Right lobe of liver (tissue), 6 donors: ENCODE data around the gene LSP1. TPM values are rescaled to one million over a fixed set of nuclear protein-coding genes. Genes with fewer than 3 reads are reported as not detected.

Experiments used
- ATAC-seq, 4 donors: fragments of 200-7000 bp; cut with Tn5 transposase; one replicate each; pipeline ENCODE4 v1.9.1; 2020; ENCODE audit warnings: mild to moderate bottlenecking in 4 of 4, moderate library complexity in 4 of 4
- DNase-seq, 3 donors: peaks; one replicate each; pipeline ENCODE4 v3.0.0-alpha.2; 2020
- H3K27ac ChIP-seq, 3 donors: fragments of 200-600 bp; one replicate each; pipeline ENCODE4 v1.8.0; 2022
- H3K27me3 ChIP-seq, 2 donors: fragments of 200-600 bp; one replicate each; pipeline ENCODE4 v1.8.0; 2022
- H3K36me3 ChIP-seq, 4 donors: fragments of 200-600 bp; sonication (generic) in 1 of 4; one replicate each; pipeline versions ENCODE4 v1.5.1 to v1.8.0; 2017 to 2022; ENCODE audit warnings: control low read depth in 1 of 4
- H3K4me1 ChIP-seq, 4 donors: fragments of 200-600 bp; sonication (generic) in 1 of 4; one replicate each; pipeline versions ENCODE4 v1.5.1 to v1.8.0; 2017 to 2022; ENCODE audit warnings: control low read depth in 1 of 4
- H3K4me3 ChIP-seq, 3 donors: fragments of 200-600 bp; one replicate each; pipeline ENCODE4 v1.8.0; 2022
- H3K9me3 ChIP-seq, 4 donors: fragments of 200-600 bp; sonication (generic) in 1 of 4; one replicate each; pipeline versions ENCODE4 v1.5.1 to v1.8.0; 2017 to 2022; ENCODE audit warnings: control low read depth in 1 of 4
- POLR2A ChIP-seq: fragments of 450-650 bp; IDR thresholded peaks from one replicate; pipeline ENCODE4 v1.6.1; 2017; ENCODE audit warnings: antibody characterized with exemption, mild to moderate bottlenecking
- WGBS: methylation state at CpG from one replicate; pipeline ENCODE4 v1.1.6; 2018; ENCODE audit warnings: low coverage, low lambda C conversion rate; ENCODE audit not compliant: insufficient coverage; ENCODE audit errors: missing lambda C conversion rate; 5-methylcytosine and 5-hydroxymethylcytosine counted together
- intact Hi-C, 2 donors: fragments of 100-400 bp; cut with DNase I; formaldehyde crosslinking; loops; one replicate each; pipeline versions ENCODE4 v1.11.2 to v1.14.1; 2022
- total RNA-seq, 6 experiments: library from RNA; depleted of rRNA in 2 of 6; stranded (reverse); fragments of >200 nt in 2 of 6; fragmentation: NEBNext Ultra II Directional in 3 of 6; extraction: Animal tissue kit (Norgen Biotek cat#: 25700) in 3 of 6; gene quantifications; one replicate each; pipeline versions ENCODE4 v1.1.0 to v1.2.4, GENCODE V29; 2016 to 2023
- TF ChIP-seq, protein P1 (sequence below), 4 donors: fragments of 200-600 bp in 3 of 4; fragments of 450-650 bp in 1 of 4; IDR thresholded peaks; one replicate each; pipeline versions ENCODE4 v1.5.1 to v1.8.0; 2016 to 2022; ENCODE audit warnings: antibody characterized with exemption in 4 of 4, mild to moderate bottlenecking in 2 of 4
- donor health status: DM: no; HTN: yes; CAD: no.
- donor health status: DM: no; HTN: no; CAD: no.
- donor health status: DM: no; HTN: no; CAD: no.
- donor health status: DM: no; HTN: yes; CAD: no.
- donor health status: DM: no; HTN: yes; CAD: no.

Gene LSP1
- total RNA-seq, 6 experiments from 2014 or later: 2.3 to 20.6 (median 8.8) TPM

DNA sequence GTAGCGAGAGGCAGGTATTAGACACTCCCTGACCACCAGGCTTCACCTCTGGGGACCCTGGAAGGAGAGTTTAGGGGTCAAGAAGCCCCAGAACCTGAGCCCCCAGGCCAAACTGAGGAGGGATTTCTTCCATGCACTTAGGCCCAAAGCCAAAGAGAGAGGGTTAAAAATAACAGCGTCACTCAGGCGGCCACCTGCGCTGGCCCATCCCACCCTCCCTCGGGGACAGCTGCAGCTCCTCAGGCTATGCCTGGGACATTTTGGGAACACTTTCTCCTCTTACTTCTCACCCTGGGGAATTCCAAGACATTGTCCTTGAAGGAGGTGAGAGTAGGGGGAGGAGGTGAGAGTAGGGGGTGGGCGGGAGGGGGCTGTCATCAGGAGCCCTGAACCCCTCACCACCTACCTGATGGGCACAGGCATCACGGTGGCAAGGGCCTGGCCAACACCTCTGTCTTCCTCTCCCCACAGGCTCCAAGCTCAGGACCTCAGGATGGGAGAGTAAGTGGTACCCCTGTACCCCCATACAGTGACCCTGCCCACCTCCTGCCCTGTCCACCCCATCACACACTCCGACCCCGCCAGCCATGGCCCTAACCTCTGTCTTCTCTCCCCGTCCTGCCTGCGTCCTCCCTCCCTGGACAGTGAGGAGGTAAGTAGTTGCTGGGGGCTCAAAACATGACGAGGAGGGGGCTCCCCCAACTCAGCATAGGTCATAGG lies 13.5 kb upstream of the LSP1 start:
- intact Hi-C loops: loop anchor here in 1 of 2 donors (10.0 kb wide), 1 partner anchor 315 kb away; no protein-coding TSS in a partner anchor
- DNase-seq: no peak
- peaks cover 0 to 4% (median 0%) of the 10 kb centered on the region in 4 donors for H3K4me1 ChIP-seq

DNA sequence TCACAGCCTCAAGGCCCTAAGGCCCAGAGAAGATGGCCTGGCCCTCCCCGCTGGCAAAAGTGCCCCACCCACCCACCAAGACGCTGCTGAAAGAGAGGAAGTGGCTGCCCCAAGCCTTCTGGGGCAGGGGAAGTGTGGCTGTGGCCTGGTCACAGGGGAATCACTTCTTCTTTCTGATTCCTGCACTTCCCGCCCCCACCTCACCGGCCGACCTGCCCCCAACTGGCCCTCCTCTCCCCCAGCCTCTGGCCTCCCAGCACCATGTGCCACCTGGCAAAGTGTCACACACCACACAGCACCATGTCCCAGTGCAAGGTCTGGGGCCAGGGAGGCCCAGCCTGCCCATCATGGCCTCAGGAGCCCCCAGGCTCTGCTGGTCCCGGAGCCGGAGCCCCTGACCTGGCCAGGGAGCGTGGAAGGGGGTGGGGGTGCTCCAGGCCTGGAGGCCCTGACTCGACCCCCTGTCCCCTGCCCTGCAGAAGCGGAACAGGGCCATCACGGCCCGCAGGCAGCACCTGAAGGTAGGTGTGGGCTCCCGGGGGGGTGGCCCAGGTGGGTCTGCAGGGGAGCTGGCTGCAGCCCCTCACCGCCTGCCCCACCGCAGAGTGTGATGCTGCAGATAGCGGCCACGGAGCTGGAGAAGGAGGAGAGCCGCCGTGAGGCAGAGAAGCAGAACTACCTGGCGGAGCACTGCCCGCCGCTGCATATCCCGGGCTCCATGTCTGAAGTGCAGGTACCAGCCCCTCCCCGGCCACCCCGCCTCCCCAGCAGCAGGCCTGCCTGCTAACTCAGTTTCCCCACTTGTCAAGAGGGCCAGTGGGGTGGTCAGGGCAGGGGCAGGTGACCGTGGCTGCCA lies 12.7 kb upstream of the LSP1 start:
- WGBS: 29% methylated on average over 6 of the region's 26 CpGs

More for the DNA sequence above, 13.5 kb upstream of the LSP1 start:
- peak overlapping the region in 1 of 3 donors; percentile 49 for H3K27ac ChIP-seq
- no peak overlapping the region for H3K4me3 ChIP-seq
- no peaks in the 10 kb centered on the region for H3K36me3 ChIP-seq
- ATAC-seq: no peak
- TF ChIP-seq, protein P1, sequence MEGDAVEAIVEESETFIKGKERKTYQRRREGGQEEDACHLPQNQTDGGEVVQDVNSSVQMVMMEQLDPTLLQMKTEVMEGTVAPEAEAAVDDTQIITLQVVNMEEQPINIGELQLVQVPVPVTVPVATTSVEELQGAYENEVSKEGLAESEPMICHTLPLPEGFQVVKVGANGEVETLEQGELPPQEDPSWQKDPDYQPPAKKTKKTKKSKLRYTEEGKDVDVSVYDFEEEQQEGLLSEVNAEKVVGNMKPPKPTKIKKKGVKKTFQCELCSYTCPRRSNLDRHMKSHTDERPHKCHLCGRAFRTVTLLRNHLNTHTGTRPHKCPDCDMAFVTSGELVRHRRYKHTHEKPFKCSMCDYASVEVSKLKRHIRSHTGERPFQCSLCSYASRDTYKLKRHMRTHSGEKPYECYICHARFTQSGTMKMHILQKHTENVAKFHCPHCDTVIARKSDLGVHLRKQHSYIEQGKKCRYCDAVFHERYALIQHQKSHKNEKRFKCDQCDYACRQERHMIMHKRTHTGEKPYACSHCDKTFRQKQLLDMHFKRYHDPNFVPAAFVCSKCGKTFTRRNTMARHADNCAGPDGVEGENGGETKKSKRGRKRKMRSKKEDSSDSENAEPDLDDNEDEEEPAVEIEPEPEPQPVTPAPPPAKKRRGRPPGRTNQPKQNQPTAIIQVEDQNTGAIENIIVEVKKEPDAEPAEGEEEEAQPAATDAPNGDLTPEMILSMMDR (IDR thresholded peaks at IDR 0.05): no peak
- no peak for TF ChIP-seq POLR2A
- no peaks in the 10 kb centered on the region for H3K9me3 ChIP-seq
- H3K27me3 ChIP-seq: no peaks in the 10 kb centered on the region
- 61% methylated on average over 5 of the region's 12 CpGs for WGBS

DNA sequence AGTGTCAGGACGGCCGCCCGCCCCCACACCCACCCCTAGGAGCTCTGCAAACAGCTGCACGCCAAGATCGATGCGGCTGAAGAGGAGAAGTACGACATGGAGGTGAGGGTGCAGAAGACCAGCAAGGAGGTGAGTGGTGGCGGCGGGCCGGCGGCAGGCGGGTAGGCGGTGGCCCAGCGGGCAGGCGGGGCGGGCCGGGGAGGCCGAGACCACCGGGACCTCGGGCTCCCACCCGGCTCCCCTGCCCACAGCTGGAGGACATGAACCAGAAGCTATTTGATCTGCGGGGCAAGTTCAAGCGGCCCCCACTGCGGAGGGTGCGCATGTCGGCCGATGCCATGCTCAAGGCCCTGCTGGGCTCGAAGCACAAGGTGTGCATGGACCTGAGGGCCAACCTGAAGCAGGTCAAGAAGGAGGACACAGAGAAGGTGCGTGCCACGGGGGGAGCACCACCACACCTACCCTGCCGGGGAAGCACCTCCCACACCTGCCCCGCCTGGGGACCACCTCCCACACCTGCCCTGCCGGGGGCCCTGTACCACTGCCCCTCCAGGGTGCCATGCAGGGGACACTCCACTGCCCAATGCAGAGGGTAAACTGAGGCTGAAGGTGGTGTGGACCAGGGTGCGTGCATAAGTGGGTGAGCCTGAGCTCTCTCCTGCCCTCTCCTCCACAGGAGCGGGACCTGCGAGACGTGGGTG lies 12.0 kb upstream of the LSP1 start:
- WGBS: 80% methylated on average over 7 of the region's 37 CpGs
- no peak for ATAC-seq
- H3K4me3 ChIP-seq: no peak overlapping the region
- no peaks in the 10 kb centered on the region for H3K27me3 ChIP-seq
- no peaks in the 10 kb centered on the region for H3K36me3 ChIP-seq
- peaks cover 0 to 4% (median 0%) of the 10 kb centered on the region in 4 donors for H3K4me1 ChIP-seq
- DNase-seq: peak in 2 of 3 donors; percentile 23 to 61
- no peaks in the 10 kb centered on the region for H3K9me3 ChIP-seq
- H3K27ac ChIP-seq: no peak overlapping the region
- no peak for TF ChIP-seq POLR2A
- TF ChIP-seq, protein P1 (IDR thresholded peaks at IDR 0.05): no peak
- intact Hi-C loops: no loop called here

More for the DNA sequence above, 12.7 kb upstream of the LSP1 start:
- Histone ChIP-seq H3K36me3 (no peaks in the 10 kb centered on the region), H3K4me1 (peaks cover 0 to 4% (median 0%) of the 10 kb centered on the region in 4 donors), H3K4me3 (no peak overlapping the region), H3K27ac (peak overlapping the region; percentile 6 to 54 (median 49)), H3K27me3 (no peaks in the 10 kb centered on the region), H3K9me3 (no peaks in the 10 kb centered on the region)
- no peak for TF ChIP-seq POLR2A
- TF ChIP-seq, protein P1 (IDR thresholded peaks at IDR 0.05): no peak
- ATAC-seq (peak; percentile 3 to 45 (median 24)), DNase-seq (peak in 2 of 3 donors; percentile 71 to 83)
- intact Hi-C loops: loop anchor here in 1 of 2 donors (10.0 kb wide), 1 partner anchor 315 kb away; no protein-coding TSS in a partner anchor

DNA sequence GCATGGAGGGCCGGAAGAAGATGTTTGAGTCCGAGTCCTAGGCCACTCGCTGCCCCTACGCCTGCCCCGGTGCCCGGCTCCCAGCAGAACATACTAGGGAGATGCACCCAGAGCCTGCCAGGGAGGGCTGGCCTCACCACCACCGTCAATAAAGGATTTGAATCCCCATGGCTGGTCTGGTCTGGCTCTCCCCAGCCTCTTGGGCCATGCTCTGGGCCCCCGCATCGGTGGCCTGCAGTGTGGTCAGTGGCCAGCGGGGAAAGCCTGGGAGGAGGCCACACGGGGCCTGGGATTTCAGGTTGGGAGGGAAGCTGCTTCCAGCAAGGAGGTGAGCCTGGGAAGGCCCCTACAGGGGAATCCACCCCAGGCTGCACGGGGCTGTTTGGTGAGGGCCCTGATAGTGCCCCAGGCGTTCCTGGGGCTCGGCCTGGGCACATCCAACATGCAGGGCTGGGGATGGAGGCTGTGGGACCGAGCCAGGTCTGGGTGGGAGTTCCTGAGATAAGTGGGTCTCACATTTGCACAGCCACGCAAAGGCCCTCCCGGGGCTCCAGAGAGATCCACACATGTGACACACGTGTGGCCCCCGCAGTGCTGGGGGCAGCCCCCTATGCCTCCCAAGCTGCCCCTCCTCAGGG lies 11.3 kb upstream of the LSP1 start:
- no peak overlapping the region for H3K4me3 ChIP-seq
- no peak overlapping the region for H3K27ac ChIP-seq
- H3K36me3 ChIP-seq: no peaks in the 10 kb centered on the region
- intact Hi-C loops: no loop called here
- H3K9me3 ChIP-seq: no peaks in the 10 kb centered on the region
- TF ChIP-seq POLR2A: no peak
- WGBS: 89% methylated on average over 4 of the region's 19 CpGs
- H3K27me3 ChIP-seq: no peaks in the 10 kb centered on the region
- peaks cover 0 to 4% (median 0%) of the 10 kb centered on the region in 4 donors for H3K4me1 ChIP-seq
- peak in 2 of 3 donors; percentile 18 to 52 for DNase-seq
- no peak for ATAC-seq
